A549 treated with AZD9567 at 1 μM for 4 hours (cell line): ENCODE measurements around the gene NEDD1. TPM values are rescaled to one million over a fixed set of nuclear protein-coding genes. Genes with fewer than 3 reads are reported as not detected.

Experiments used
- total RNA-seq: library from RNA; stranded (reverse); fragments of 200-300 nt; extraction: Qiagen RNA extraction; gene quantifications from 5 replicates; pipeline ENCODE4 v1.2.3, GENCODE V29; 2022; ENCODE audit not compliant: insufficient read depth

The NEDD1 gene, protein sequence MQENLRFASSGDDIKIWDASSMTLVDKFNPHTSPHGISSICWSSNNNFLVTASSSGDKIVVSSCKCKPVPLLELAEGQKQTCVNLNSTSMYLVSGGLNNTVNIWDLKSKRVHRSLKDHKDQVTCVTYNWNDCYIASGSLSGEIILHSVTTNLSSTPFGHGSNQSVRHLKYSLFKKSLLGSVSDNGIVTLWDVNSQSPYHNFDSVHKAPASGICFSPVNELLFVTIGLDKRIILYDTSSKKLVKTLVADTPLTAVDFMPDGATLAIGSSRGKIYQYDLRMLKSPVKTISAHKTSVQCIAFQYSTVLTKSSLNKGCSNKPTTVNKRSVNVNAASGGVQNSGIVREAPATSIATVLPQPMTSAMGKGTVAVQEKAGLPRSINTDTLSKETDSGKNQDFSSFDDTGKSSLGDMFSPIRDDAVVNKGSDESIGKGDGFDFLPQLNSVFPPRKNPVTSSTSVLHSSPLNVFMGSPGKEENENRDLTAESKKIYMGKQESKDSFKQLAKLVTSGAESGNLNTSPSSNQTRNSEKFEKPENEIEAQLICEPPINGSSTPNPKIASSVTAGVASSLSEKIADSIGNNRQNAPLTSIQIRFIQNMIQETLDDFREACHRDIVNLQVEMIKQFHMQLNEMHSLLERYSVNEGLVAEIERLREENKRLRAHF
- 15.1 to 20.4 TPM (median 19.7 TPM) in 5 replicates for total RNA-seq

DNA sequence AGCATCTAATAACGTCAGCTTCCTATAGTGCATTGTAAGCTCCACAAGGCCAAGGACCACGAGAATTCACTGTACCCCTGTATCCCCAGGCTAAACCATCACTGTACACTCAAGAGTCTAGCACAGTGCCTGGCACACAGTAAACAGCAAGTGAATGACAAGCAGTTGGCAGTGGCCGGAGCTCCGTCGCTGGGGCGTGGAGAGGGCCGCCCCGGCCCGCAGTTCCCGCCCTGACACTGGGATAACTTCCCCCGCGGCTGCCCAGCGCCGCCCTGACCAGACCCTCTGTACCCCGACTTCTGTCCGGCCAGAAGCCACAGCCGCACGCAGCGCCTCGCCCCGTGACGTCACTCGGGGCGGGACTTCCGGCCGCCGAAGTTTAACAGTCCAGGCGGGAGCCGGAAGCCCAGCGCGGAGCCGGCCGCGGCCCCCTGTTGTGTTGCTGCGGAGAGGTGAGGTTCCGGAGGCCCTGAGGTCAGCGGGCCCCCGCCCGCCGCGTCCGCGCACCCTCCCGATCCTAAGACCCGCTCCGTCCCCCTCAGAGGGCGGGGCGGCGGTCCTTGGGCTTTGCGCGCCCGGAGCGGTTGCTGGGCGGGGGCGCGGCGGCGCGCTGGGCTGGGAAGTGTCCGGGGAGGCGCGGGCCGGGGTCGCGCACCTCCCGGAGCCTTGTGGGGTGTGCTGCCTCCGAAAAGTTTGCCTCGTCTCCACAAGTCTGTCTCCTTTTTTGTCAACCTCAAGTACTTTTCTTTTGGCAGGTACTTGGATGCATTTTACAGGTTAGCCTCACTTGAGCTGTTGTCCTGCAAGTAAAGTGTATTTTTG, at the start of gene NEDD1:
NEDD1 (plus strand) TSS at position 409 of the 822 bp plus-strand sequence. CDS start 2,503 bp downstream, outside the sequence.

